Mesendoderm (in vitro differentiated cells): ENCODE results near the gene SUSD2.

Experiments used
- DNase-seq: peaks from one replicate; pipeline ENCODE4 v3.0.0; 2013
- H2AK5ac ChIP-seq: 2 replicates; pipeline ENCODE4 v1.6.1; 2013; ENCODE audit warnings: low read length, inconsistent platforms
- H2BK120ac ChIP-seq: 2 replicates; pipeline ENCODE4 v1.6.1; 2013; ENCODE audit warnings: low read depth, mild to moderate bottlenecking, low read length, moderate library complexity, mixed read lengths
- H2BK15ac ChIP-seq: replicated peaks from 2 replicates; pipeline ENCODE4 v1.6.1; 2013; ENCODE audit warnings: low read depth, mild to moderate bottlenecking, moderate library complexity
- H2BK5ac ChIP-seq: 2 replicates; pipeline ENCODE4 v1.6.1; 2013; ENCODE audit warnings: low read length, inconsistent platforms
- H3K18ac ChIP-seq: 2 replicates; pipeline ENCODE4 v1.6.1; 2013; ENCODE audit warnings: mild to moderate bottlenecking, low read length, mixed read lengths
- H3K23ac ChIP-seq: one replicate; pipeline ENCODE4 v1.6.1; 2013; ENCODE audit warnings: low read length
- H3K27ac ChIP-seq: 2 replicates; pipeline ENCODE4 v1.5.1; 2013; ENCODE audit warnings: low read depth, mild to moderate bottlenecking, inconsistent platforms, low read length, moderate library complexity
- H3K27me3 ChIP-seq: 2 replicates; pipeline ENCODE4 v1.6.1; 2013; ENCODE audit warnings: low read length, control low read depth, mild to moderate bottlenecking, inconsistent platforms; ENCODE audit not compliant: insufficient read depth, poor library complexity
- H3K36me3 ChIP-seq: 2 replicates; pipeline ENCODE4 v1.6.1; 2013; ENCODE audit warnings: low read length, inconsistent platforms; ENCODE audit not compliant: control insufficient read depth, insufficient read depth
- H3K4ac ChIP-seq: one replicate; pipeline ENCODE4 v1.6.1; 2013; ENCODE audit warnings: low read depth, mild to moderate bottlenecking, low read length, moderate library complexity
- H3K4me1 ChIP-seq: 2 replicates; pipeline ENCODE4 v1.6.1; 2013; ENCODE audit warnings: low read depth, low read length, inconsistent platforms; ENCODE audit not compliant: control insufficient read depth
- H3K4me2 ChIP-seq: 2 replicates; pipeline ENCODE4 v1.6.1; 2013; ENCODE audit warnings: low read length
- H3K4me3 ChIP-seq: 2 replicates; pipeline ENCODE4 v1.5.1; 2013; ENCODE audit warnings: mild to moderate bottlenecking, low read length
- H3K56ac ChIP-seq: one replicate; pipeline ENCODE4 v1.6.1; 2013; ENCODE audit warnings: low read length
- H3K79me1 ChIP-seq: 2 replicates; pipeline ENCODE4 v1.6.1; 2013; ENCODE audit warnings: low read length, inconsistent platforms
- H3K79me2 ChIP-seq: 2 replicates; pipeline ENCODE4 v1.6.1; 2013; ENCODE audit warnings: mild to moderate bottlenecking, low read length; ENCODE audit not compliant: control insufficient read depth, insufficient read depth
- H3K9ac ChIP-seq: 2 replicates; pipeline ENCODE4 v1.6.1; 2013; ENCODE audit warnings: low read length, inconsistent platforms
- H4K5ac ChIP-seq: one replicate; pipeline ENCODE4 v1.6.1; 2013; ENCODE audit warnings: low read length
- H4K8ac ChIP-seq: one replicate; pipeline ENCODE4 v1.6.1; 2013; ENCODE audit warnings: low read depth, mild to moderate bottlenecking, control low read depth, low read length, moderate library complexity
- WGBS: extraction: QIAGEN DNeasy Blood & Tissue Kit; methylation state at CpG from one replicate; pipeline ENCODE4 v1.1.7; 2013; ENCODE audit warnings: low lambda C conversion rate, missing lambda C conversion rate; ENCODE audit not compliant: insufficient coverage; ENCODE audit errors: extremely low coverage; 5-methylcytosine and 5-hydroxymethylcytosine counted together

Gene SUSD2

DNA sequence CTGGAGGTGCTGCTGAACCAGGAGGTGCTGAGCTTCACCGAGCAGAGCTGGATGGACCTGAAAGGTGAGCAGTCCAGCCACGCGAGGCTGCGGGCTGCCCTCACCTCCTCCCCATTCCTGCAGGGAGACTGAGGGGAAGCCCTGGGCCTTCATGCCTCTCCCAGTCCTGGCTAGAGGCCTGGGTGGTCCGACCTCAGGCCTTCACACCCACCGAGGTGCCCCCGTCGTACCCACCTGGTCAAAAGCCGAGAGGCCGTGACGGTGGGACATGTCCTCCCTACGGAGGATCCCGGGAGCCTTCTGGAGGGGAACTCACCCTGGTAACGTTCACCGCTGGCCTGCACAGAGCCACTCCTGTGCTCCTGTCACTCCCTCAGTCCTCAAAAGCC lies 5.1 kb downstream of the SUSD2 start:
- no CpG with 5 or more reads among the region's 15 CpGs for WGBS
- Histone ChIP-seq H3K9ac (no peak overlapping the region), H4K5ac (no peak overlapping the region), H4K8ac (no peak overlapping the region), H3K4me2 (no peak overlapping the region), H3K4ac (no peak overlapping the region), H3K36me3 (no peaks in the 10 kb centered on the region), H2AK5ac (no peak overlapping the region), H3K79me1 (no peaks in the 10 kb centered on the region), H3K56ac (no peak overlapping the region), H2BK120ac (no peak overlapping the region), H2BK5ac (no peak overlapping the region), H3K18ac (no peak overlapping the region), H3K27ac (no peak overlapping the region), H3K27me3 (no peaks in the 10 kb centered on the region), H3K4me3 (no peak overlapping the region), H3K23ac (no peak overlapping the region), H3K4me1 (no peaks in the 10 kb centered on the region), H3K79me2 (no peaks in the 10 kb centered on the region), H2BK15ac (no peak overlapping the region)
- DNase-seq = no peak

DNA sequence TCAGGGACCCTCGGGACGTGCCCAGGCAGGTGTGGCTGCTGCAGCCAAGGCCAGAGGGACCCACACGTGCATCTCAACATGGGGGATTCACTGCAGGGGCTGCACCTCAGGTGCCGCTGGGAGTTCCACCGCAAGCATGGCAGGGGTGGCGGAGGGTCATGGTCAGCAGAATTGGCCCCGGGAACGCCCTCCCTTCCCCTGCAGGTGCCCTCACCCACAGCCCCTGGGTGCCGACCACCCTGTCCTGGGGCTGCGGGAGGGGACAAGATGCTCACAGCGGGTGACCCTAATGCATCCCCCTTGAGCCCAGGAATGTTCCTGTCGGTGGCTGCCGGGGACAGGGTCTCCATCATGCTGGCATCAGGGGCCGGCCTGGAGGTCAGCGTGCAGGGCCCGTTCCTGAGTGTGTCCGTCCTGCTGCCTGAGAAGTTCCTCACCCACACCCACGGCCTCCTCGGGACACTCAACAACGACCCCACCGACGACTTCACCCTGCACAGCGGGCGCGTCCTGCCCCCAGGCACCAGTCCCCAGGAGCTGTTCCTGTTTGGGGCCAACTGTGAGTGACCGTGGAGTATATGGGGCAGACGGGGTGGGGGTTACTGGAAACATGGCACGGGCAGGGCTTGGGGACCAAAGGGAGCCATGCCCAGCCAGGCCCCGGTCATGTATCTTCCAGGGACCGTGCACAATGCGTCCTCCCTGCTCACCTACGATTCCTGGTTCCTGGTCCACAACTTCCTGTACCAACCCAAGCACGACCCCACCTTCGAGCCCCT lies 5.8 kb downstream of the SUSD2 start:
- no peak overlapping the region for H4K8ac ChIP-seq
- no peak overlapping the region for H3K56ac ChIP-seq
- no peaks in the 10 kb centered on the region for H3K79me2 ChIP-seq
- no peak overlapping the region for H3K27ac ChIP-seq
- H4K5ac ChIP-seq = no peak overlapping the region
- no peak overlapping the region for H2BK5ac ChIP-seq
- H3K9ac ChIP-seq = no peak overlapping the region
- WGBS = no CpG with 5 or more reads among the region's 34 CpGs
- no peak overlapping the region for H2AK5ac ChIP-seq
- no peak overlapping the region for H3K18ac ChIP-seq
- H3K79me1 ChIP-seq = no peaks in the 10 kb centered on the region
- no peak overlapping the region for H3K23ac ChIP-seq
- H3K4me2 ChIP-seq = no peak overlapping the region
- H2BK15ac ChIP-seq = no peak overlapping the region
- no peak overlapping the region for H3K4ac ChIP-seq
- DNase-seq = no peak
- no peaks in the 10 kb centered on the region for H3K36me3 ChIP-seq
- H3K4me1 ChIP-seq = no peaks in the 10 kb centered on the region
- H3K4me3 ChIP-seq = no peak overlapping the region
- no peaks in the 10 kb centered on the region for H3K27me3 ChIP-seq
- H2BK120ac ChIP-seq = no peak overlapping the region

DNA sequence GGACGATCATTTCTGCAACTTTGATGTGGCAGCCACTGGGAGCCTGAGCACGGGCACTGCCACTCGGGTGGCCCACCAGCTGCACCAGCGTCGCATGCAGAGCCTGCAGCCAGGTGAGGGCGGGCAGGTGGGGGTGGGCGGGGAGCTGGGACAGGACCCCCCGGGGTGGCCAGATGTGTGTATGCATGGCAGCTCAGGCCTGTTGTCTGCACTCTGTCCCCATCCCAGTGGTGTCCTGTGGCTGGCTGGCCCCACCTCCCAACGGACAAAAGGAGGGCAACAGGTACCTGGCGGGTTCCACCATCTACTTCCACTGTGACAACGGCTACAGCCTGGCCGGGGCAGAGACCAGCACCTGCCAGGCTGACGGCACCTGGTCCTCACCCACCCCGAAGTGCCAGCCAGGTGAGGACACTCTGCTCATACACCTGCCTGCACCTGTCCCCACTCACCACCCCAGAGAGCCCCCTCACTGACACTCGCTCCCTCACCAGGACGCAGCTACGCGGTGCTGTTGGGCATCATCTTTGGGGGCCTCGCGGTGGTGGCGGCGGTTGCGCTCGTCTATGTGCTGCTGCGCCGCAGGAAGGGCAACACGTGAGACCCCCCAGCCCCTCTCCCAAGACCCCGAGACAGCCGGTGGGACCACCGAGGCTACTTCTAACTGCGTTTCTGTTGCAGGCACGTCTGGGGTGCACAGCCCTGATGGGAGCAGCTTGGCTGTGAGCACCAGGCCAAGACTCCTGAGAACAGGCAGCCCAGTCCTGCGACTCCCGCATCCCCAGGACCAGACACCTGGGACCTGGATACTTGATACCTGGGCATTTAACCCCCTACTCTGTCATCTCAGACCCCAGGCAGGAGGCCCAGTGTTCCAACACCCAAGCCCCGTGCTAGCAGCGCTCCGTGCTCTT lies 6.7 kb downstream of the SUSD2 start:
- Histone ChIP-seq H2BK120ac (no peak overlapping the region), H3K79me1 (no peaks in the 10 kb centered on the region), H3K36me3 (no peaks in the 10 kb centered on the region), H3K27me3 (no peaks in the 10 kb centered on the region), H3K4me2 (no peak overlapping the region), H2BK15ac (no peak overlapping the region), H3K9ac (no peak overlapping the region), H2AK5ac (no peak overlapping the region), H3K56ac (no peak overlapping the region), H3K18ac (no peak overlapping the region), H3K4me3 (no peak overlapping the region), H4K5ac (no peak overlapping the region), H3K79me2 (no peaks in the 10 kb centered on the region), H3K27ac (no peak overlapping the region), H4K8ac (no peak overlapping the region), H3K23ac (no peak overlapping the region), H2BK5ac (no peak overlapping the region), H3K4ac (no peak overlapping the region), H3K4me1 (no peaks in the 10 kb centered on the region)
- WGBS = no CpG with 5 or more reads among the region's 37 CpGs
- DNase-seq = no peak

DNA sequence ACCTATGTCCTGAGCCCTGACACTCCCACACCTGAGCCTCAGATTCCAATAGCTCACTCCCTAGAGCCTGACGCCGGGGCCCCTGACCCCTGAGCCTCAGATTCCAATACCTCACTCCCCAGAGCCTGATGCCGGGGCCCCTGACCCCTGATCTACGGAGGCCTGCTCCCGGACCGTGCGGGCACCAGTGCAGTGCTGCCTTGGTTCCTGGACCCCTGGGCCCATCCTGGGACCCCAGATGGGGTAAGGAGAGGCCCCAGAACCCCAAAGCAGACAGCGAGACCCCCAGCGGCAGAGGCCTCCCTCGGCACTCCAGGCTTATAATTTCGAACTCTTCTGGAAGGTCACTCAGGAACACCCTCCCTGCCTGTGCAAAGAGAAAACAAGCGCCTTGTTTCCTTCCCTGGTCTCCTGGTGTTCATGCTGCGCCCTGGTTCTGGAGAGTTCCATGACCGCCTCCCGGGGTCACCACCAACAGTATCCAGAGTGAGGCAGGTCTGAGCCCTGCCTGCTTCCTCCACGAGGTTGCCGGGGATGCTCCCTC lies 7.5 kb downstream of the SUSD2 start:
- WGBS = no CpG with 5 or more reads among the region's 17 CpGs
- Histone ChIP-seq H3K79me2 (no peaks in the 10 kb centered on the region), H4K5ac (no peak overlapping the region), H2BK5ac (no peak overlapping the region), H3K9ac (no peak overlapping the region), H3K56ac (no peak overlapping the region), H3K4me1 (no peaks in the 10 kb centered on the region), H3K4me3 (no peak overlapping the region), H4K8ac (no peak overlapping the region), H3K4ac (no peak overlapping the region), H3K79me1 (no peaks in the 10 kb centered on the region), H3K4me2 (no peak overlapping the region), H2BK15ac (no peak overlapping the region), H3K18ac (no peak overlapping the region), H3K36me3 (no peaks in the 10 kb centered on the region), H2BK120ac (no peak overlapping the region), H3K27ac (no peak overlapping the region), H3K27me3 (no peaks in the 10 kb centered on the region), H2AK5ac (no peak overlapping the region), H3K23ac (no peak overlapping the region)
- DNase-seq = no peak

DNA sequence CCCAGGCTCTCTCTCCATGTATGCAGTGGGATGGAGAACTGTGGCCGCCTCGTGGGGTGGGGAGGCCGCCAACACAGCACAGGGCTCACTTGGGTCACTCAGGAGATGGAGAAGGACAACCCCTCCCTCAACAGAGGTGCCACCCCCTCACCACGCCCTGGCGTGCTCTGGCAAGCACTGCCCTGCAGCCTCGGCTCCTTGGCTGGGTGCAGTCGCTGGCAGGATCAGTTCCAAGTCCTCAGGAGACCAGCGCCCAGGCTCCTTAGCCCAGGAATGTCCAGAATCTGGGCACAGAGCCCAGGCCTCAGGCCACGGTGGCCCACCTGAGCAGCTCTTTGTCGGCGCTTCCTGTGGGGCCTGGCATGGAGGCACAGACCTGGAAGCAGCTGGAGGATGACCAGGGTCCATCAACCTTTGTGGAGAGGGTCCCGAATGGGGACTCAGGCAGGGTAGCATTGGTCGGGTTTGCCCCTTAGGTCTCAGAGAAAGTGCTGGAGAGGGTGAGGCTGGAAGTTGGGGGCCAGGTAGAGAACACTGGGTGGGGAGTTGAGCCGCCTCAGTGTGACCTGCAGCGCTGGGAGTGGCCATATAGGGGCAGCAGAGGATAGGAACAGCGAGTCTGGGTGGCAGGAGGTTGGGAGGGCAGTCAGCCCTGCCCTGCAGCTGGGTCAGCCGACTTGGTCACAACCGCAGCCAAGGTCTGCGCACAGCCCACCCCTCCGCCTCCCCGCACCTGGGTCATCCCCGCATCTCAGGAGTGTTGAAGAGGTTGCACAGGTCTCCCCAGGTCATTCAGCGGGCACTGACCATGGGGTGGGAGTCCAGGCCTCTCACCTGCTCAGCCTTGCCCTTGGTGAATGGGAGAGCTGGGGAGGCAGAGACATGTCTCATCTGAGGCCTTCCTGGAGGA lies 8.2 kb downstream of the SUSD2 start:
- Histone ChIP-seq H2BK120ac (no peak overlapping the region), H3K36me3 (no peaks in the 10 kb centered on the region), H3K4me2 (no peak overlapping the region), H4K5ac (no peak overlapping the region), H4K8ac (no peak overlapping the region), H3K18ac (no peak overlapping the region), H3K23ac (no peak overlapping the region), H2BK5ac (no peak overlapping the region), H3K9ac (no peak overlapping the region), H3K79me1 (no peaks in the 10 kb centered on the region), H2BK15ac (no peak overlapping the region), H3K4me1 (no peaks in the 10 kb centered on the region), H3K27me3 (no peaks in the 10 kb centered on the region), H3K27ac (no peak overlapping the region), H3K79me2 (no peaks in the 10 kb centered on the region), H3K4me3 (no peak overlapping the region), H2AK5ac (no peak overlapping the region), H3K56ac (no peak overlapping the region), H3K4ac (no peak overlapping the region)
- DNase-seq = peak; percentile 56
- no CpG with 5 or more reads among the region's 23 CpGs for WGBS
